ENCODE measurements around the gene GNA12.

Gene GNA12

GRCh38 chr7:2738766-2739549 is 105.2 kb downstream of the GNA12 start:
- TF ChIP-seq GATA3 (IDR thresholded peaks at IDR 0.05; ENCODE audit: low read depth, low read length) (no peak), GATA2 (IDR thresholded peaks at IDR 0.05; ENCODE audit: low read depth, low read length) (no peak)

- TF ChIP-seq GATA2 (IDR thresholded peaks at IDR 0.05; ENCODE audit: low read depth, low read length) = no peak
Observed at GRCh38 chr7:2737771-2738540, 106.2 kb downstream of the GNA12 start.

GRCh38 chr7:2736411-2736914 is 107.6 kb downstream of the GNA12 start:
- no peak for TF ChIP-seq GATA3 (IDR thresholded peaks at IDR 0.05; ENCODE audit: low read depth, low read length)
- TF ChIP-seq GATA2 (IDR thresholded peaks at IDR 0.05; ENCODE audit: low read depth, low read length) = no peak

GRCh38 chr7:2735744-2736143 is 108.4 kb downstream of the GNA12 start:
- TF ChIP-seq GATA2 (IDR thresholded peaks at IDR 0.05; ENCODE audit: low read depth, low read length) (no peak), GATA3 (IDR thresholded peaks at IDR 0.05; ENCODE audit: low read depth, low read length) (no peak)

- TF ChIP-seq GATA3 (IDR thresholded peaks at IDR 0.05; ENCODE audit: low read depth, low read length) (no peak), GATA2 (IDR thresholded peaks at IDR 0.05; ENCODE audit: low read depth, low read length) (no peak)
Observed at GRCh38 chr7:2734751-2735571, 109.1 kb downstream of the GNA12 start.

GRCh38 chr7:2734084-2734686 is 109.9 kb downstream of the GNA12 start:
- no peak for TF ChIP-seq GATA3 (IDR thresholded peaks at IDR 0.05; ENCODE audit: low read depth, low read length)
- no peak for TF ChIP-seq GATA2 (IDR thresholded peaks at IDR 0.05; ENCODE audit: low read depth, low read length)

- no peak for TF ChIP-seq GATA2 (IDR thresholded peaks at IDR 0.05; ENCODE audit: low read depth, low read length)
- no peak for TF ChIP-seq GATA3 (IDR thresholded peaks at IDR 0.05; ENCODE audit: low read depth, low read length)
Observed at GRCh38 chr7:2732959-2733584, 111.0 kb downstream of the GNA12 start.

- TF ChIP-seq GATA2 (IDR thresholded peaks at IDR 0.05; ENCODE audit: low read depth, low read length) (no peak), GATA3 (IDR thresholded peaks at IDR 0.05; ENCODE audit: low read depth, low read length) (no peak)
Observed at GRCh38 chr7:2732388-2732787, 111.7 kb downstream of the GNA12 start.

- TF ChIP-seq GATA3 (IDR thresholded peaks at IDR 0.05; ENCODE audit: low read depth, low read length) (no peak), GATA2 (IDR thresholded peaks at IDR 0.05; ENCODE audit: low read depth, low read length) (no peak)
Observed at GRCh38 chr7:2730846-2731770, 113.0 kb downstream of the GNA12 start.

GRCh38 chr7:2729893-2730716 is 114.0 kb downstream of the GNA12 start:
- TF ChIP-seq GATA2 (IDR thresholded peaks at IDR 0.05; ENCODE audit: low read depth, low read length) (no peak), GATA3 (IDR thresholded peaks at IDR 0.05; ENCODE audit: low read depth, low read length) (no peak)

GRCh38 chr7:2729031-2729892 is 114.8 kb downstream of the GNA12 start:
- TF ChIP-seq GATA2 (IDR thresholded peaks at IDR 0.05; ENCODE audit: low read depth, low read length) (no peak), GATA3 (IDR thresholded peaks at IDR 0.05; ENCODE audit: low read depth, low read length) (no peak)

Measured in SH-SY5Y (cell line).